ENCODE data around the gene TAPT1. TPM values are rescaled to one million over a fixed set of nuclear protein-coding genes. Genes with fewer than 3 reads are reported as not detected.

Gene TAPT1
- total and polyA plus RNA-seq, 2 of the 13 experiments (the other 11 are each of a cell fraction or from before 2014, with no cell fraction given): 24.5 to 25.3 TPM

DNA sequence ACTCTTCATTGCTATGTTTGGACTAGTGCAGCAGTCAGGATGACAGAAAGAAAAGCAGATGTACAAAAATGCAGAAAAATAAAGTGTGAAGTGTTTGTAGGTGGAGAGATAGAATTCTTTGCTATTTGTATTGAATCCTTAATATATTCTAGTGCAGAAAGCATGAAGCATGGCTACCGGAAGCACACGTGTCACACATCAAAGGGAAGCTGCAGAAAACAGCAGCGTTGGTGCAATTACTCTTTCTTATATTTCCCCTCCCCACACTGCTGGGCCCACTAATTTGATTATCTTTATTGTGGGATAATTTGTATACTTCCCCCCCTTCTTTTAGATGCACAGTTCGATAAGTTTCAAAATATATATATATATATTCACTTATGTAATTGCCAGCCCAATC lies 35.9 kb upstream of the TAPT1 start:
- DNase-seq (ENCODE audit: low spot score) (no peak), ATAC-seq (no peak), FAIRE-seq (no peak)
- Histone ChIP-seq H3K27me3 (ENCODE audit: control insufficient read depth in 1 of 2, insufficient read depth in 2 of 2, low read length in 2 of 2) (no peaks in the 10 kb centered on the region), H3K79me2 (ENCODE audit: insufficient read depth, low read length) (no peaks in the 10 kb centered on the region), H3K9ac (ENCODE audit: insufficient read depth, low read depth, low read length) (no peak overlapping the region), H3K4me3 (replicated peaks in 1 of 3; ENCODE audit: insufficient read depth in 1 of 3, low read depth in 2 of 3, low read length in 3 of 3) (no peak overlapping the region), H2AFZ (ENCODE audit: low read length) (no peak overlapping the region), H4K20me1 (ENCODE audit: insufficient read depth, low read length) (no peaks in the 10 kb centered on the region), H3K36me3 (replicated peaks in 1 of 2; ENCODE audit: control insufficient read depth in 1 of 2, insufficient read depth in 2 of 2, low read length in 2 of 2) (no peaks in the 10 kb centered on the region), H3K4me1 (ENCODE audit: insufficient read depth, low read length) (peaks cover 10% of the 10 kb centered on the region), H3K4me2 (ENCODE audit: low read depth, low read length) (no peak overlapping the region), H3K9me3 (ENCODE audit: low read length) (no peaks in the 10 kb centered on the region), H3K27ac (ENCODE audit: extremely low read length, insufficient read depth, low read length) (no peak overlapping the region)
- TF ChIP-seq ZNF34 (CRISPR knock-in tag; IDR thresholded peaks at IDR 0.05; ENCODE audit: borderline replicate concordance) (no peak), RARA (CRISPR knock-in tag; IDR thresholded peaks at IDR 0.05) (no peak), SCMH1 (CRISPR knock-in tag; IDR thresholded peaks at IDR 0.05; ENCODE audit: borderline replicate concordance) (no peak), ARNT2 (CRISPR knock-in tag; IDR thresholded peaks at IDR 0.05; ENCODE audit: low read depth) (no peak), ZNF552 (CRISPR knock-in tag; IDR thresholded peaks at IDR 0.05; ENCODE audit: borderline replicate concordance) (no peak), PHF20 (CRISPR knock-in tag; IDR thresholded peaks at IDR 0.05) (no peak), ZNF747 (CRISPR knock-in tag; IDR thresholded peaks at IDR 0.05; ENCODE audit: borderline replicate concordance) (no peak)
- TF ChIP-seq, protein P1, sequence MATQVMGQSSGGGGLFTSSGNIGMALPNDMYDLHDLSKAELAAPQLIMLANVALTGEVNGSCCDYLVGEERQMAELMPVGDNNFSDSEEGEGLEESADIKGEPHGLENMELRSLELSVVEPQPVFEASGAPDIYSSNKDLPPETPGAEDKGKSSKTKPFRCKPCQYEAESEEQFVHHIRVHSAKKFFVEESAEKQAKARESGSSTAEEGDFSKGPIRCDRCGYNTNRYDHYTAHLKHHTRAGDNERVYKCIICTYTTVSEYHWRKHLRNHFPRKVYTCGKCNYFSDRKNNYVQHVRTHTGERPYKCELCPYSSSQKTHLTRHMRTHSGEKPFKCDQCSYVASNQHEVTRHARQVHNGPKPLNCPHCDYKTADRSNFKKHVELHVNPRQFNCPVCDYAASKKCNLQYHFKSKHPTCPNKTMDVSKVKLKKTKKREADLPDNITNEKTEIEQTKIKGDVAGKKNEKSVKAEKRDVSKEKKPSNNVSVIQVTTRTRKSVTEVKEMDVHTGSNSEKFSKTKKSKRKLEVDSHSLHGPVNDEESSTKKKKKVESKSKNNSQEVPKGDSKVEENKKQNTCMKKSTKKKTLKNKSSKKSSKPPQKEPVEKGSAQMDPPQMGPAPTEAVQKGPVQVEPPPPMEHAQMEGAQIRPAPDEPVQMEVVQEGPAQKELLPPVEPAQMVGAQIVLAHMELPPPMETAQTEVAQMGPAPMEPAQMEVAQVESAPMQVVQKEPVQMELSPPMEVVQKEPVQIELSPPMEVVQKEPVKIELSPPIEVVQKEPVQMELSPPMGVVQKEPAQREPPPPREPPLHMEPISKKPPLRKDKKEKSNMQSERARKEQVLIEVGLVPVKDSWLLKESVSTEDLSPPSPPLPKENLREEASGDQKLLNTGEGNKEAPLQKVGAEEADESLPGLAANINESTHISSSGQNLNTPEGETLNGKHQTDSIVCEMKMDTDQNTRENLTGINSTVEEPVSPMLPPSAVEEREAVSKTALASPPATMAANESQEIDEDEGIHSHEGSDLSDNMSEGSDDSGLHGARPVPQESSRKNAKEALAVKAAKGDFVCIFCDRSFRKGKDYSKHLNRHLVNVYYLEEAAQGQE (IDR thresholded peaks at IDR 0.05; ENCODE audit: borderline replicate concordance in 1 of 2, low read depth in 1 of 2, low read length in 2 of 2): no peak
- TF ChIP-seq, protein P2, sequence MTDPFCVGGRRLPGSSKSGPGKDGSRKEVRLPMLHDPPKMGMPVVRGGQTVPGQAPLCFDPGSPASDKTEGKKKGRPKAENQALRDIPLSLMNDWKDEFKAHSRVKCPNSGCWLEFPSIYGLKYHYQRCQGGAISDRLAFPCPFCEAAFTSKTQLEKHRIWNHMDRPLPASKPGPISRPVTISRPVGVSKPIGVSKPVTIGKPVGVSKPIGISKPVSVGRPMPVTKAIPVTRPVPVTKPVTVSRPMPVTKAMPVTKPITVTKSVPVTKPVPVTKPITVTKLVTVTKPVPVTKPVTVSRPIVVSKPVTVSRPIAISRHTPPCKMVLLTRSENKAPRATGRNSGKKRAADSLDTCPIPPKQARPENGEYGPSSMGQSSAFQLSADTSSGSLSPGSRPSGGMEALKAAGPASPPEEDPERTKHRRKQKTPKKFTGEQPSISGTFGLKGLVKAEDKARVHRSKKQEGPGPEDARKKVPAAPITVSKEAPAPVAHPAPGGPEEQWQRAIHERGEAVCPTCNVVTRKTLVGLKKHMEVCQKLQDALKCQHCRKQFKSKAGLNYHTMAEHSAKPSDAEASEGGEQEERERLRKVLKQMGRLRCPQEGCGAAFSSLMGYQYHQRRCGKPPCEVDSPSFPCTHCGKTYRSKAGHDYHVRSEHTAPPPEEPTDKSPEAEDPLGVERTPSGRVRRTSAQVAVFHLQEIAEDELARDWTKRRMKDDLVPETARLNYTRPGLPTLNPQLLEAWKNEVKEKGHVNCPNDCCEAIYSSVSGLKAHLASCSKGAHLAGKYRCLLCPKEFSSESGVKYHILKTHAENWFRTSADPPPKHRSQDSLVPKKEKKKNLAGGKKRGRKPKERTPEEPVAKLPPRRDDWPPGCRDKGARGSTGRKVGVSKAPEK (CRISPR knock-in tag; IDR thresholded peaks at IDR 0.05; ENCODE audit: borderline replicate concordance): no peak
- intact Hi-C loops (cut with micrococcal nuclease; ENCODE audit: unreplicated experiment) (loop anchor here (10.0 kb wide), 1 partner anchor 787 kb away; no protein-coding TSS in a partner anchor), in situ Hi-C loops (cut with HindIII; ENCODE audit: extremely low pct_ligation_motif_present, low pct_unique_long_range_greater_than_20kb) (loop anchor here (10.0 to 25.0 kb wide), 2 partner anchors 47 to 775 kb away; no protein-coding TSS in a partner anchor)
- WGBS (ENCODE audit: low lambda C conversion rate): 88% methylated on average over 4 of the region's 4 CpGs
- CTCF ChIA-PET (ENCODE audit: low intra/inter-chr PET ratio, low total read pairs): interaction anchor here (0.6 kb wide), 1 partner anchor 236 kb away, joined by 3 read pairs; no protein-coding TSS in a partner anchor
- BruUV-seq (replicated peaks): no TSS peak
- POLR2A ChIA-PET: no interaction called here

All from HepG2 (cell line).